CD4-positive, alpha-beta T cell treated with Interleukin-4 for 1 hour (primary cell): ENCODE data around the gene CHD5.

Source experiments
- DNase-seq, 2 donors: peaks; one replicate each; pipeline ENCODE4 v3.0.0-alpha.2; 2020 to 2022

CHD5 gene

DNA sequence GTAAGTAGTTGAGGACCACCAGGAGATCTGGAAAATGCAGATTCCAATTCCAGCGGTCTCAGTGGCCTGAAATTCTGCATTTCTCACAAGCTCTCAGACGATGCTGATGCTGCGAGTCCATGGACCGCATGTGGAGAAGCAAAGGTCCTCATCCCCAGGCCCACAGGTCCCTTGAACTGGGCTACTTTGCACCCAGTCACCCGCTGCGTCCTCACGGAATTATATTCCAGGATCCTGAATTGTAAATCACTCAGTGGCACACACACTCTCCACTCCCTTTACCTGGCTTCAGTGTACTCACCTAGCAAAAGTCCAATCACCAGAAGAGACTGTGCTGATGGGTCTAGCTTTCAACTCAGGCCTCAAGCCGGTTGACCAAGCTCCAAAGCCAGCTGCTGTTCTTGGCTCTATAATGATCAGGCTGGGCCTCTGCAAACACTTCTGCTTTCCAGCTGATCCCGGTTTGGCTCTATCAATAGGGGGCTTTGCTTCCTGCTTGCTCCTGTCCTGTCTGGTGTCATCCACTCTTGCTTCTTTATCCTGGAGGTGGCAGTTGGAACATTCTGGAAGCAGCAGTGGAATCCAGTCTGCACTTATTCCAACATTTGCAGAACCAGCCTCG lies 20.2 kb upstream of the CHD5 start:
- DNase-seq = no peak

DNA sequence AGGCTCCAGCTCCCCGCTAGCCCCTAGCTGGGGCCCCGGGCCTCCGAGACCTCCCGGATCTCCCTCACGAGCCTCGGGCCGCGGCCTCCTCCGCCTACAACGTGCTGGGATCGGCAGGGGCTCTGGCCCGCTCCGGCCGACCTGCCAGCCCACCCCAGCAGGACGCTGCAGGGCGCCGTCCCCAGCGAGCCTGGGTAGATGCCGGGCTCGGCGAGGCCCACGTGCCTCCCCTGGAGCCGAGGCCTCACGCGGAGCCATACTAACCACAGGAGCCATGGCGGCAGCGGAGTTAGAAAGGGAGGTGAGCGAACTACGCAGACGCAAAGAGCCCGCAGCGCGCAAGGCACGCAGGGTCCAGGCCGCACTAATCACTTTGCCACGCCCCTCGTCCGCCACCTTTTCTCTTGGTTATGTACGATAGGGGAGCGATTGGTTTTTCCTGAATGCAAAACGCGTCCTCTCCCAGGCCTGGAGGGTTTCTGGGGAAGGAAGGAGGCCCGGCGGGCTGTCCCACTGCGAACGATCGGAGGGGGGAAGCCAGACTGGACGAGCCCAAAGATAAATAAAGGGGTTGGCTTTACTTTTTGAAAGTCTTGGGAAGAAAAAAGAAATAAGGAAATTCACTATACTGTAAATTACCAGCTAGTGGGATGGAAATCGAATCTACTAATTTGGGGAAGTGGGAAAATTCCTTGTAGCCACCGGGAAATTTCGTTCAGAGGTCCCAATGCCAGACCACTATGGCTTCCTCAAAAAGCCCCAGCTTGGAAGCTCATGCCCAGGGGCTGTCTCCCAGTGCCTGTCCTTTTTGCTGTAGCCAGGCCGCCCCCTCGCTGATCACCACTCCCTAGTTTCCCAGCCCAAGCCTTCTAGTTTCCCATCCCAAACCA lies 19.4 kb upstream of the CHD5 start, which contains the start of gene RPL22:
Gene RPL22, minus strand, starts transcription at position 298 of the 890 bp plus-strand sequence. Its CDS starts 22 bp downstream, at position 276.
- peak; percentile 98 for DNase-seq

DNA sequence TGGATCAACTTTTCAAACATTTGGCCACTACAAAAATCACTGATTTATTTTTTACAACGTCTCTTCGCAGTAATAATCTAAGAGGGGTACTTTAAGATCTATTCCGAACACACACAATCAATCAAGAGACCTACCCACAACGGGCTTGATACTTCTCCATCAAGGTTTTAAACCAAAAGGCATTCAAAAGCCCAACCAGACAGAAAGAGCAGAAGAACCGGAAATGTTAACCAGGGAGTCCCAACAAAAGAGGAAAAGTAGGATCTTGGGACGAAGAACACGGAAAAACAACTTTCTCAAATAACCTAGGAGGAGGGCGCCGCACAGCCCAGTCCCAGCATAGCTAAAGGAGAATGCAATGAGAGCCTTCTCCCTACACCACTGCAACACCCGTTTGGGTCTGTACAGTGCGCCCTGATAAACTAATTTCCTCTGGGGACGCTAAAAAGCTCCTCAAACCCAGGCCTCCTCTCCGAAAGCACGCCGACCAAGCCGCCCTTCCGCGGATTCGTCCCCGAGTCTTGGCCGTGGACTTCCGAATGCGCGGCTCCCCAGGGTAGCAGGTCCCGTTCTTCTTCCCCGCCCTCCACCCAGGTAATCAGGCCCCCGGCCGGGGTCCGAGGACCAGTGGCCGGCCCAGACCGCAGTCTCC lies 18.7 kb upstream of the CHD5 start:
- no peak for DNase-seq

DNA sequence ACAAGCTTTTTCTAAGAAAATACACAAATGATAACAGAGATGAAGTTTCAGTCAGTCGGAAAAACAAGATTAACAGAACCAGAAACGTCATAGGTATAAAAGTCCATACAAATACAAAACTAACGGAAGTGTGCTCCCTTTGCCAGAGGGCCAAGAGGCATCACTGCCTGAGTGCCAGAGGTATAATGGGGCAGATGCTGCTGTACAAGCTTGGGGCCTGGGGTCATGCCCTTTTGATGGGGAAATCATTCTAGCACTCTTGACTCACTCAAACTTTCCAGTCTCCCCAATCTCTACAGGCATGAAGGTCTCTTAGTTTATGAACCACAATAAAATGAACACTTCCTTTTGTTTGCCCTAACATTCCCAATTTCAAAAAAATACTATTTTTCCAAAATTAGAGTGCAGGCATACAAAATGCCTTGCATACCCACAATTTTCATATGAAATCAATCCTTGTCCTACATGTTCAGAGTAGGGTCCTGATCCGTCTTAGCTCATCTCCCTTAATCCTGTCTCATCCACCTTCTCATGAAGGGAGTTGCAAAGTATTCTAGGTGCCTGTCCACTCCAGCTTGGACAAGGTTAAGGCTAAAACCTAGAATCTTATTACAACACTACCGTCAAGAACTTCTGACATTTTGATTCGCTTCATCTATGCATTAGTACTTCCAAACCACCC lies 17.8 kb upstream of the CHD5 start:
- DNase-seq = no peak

DNA sequence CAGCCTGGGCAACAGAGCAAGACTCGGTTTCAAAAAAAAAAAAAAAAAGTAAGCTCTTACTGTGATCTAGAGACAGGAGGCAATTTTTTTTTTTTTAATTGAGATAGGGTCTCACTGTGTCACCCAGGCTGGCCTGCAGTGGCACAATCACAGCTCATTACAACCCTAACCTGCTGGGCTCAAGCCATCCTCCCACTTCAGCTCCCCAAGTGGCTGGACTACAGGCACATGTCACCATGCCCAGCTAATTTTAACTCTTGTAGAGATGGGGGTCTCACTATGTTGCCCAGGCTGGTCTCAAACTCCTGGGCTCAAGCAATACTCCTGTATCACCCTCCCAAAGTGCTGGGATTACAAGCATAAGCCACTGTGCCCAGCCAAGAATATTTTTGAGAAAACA lies 11.8 kb upstream of the CHD5 start:
- DNase-seq = no peak

DNA sequence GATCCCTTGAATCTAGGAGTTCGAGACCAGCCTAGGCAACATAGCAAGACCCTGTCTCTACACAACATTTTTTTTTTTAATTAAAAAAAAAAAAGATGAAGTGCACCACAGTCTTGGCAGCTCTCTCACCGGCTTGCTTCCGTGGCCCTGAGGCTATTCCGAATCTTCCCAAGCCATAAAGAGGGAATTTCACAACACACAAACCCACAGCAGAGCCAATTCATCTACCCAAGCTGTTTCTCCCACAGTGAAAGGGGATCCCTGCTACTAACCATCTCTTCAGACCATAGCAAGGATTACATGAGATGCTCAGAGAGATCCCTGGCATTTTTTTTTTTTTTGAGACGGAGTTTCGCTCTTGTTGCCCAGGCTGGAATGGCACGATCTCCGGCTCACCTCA lies 8.3 kb upstream of the CHD5 start:
- DNase-seq = no peak

DNA sequence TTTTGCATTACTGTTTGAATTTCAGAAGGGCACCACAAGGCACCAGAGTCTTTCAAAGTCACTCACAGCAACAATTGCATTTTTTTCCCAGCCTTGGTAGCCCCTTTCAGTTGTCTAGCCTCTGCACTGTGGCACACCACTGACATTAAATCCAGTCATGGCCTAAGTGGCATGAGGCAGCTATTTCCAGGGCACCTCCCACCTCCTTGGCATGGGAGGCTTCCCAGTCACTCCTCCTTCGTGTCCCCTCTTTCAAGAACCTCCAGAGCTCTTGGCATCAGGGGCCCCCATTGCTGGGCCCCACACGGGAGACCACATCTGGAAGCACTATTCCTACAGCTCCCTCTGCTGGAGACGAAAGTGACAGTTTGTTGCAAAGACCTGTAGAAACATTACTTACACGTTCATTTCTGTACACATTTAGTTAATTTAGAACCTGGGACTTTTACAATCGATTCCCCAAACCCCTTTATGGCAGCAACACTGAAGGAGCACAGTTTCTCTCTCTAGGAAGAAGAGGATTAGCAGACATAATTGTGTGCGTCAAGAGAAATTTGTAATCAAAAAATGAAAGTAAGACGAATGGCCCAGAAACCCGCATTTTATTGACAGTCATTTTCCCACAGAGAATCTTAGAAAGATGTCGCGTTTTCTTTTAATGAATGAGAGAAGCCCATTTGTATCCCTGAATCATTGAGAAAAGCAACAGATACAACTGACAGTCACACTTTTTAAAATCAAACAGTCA lies 5.7 kb upstream of the CHD5 start:
- DNase-seq = peak in 1 of 2 donors; percentile 42

DNA sequence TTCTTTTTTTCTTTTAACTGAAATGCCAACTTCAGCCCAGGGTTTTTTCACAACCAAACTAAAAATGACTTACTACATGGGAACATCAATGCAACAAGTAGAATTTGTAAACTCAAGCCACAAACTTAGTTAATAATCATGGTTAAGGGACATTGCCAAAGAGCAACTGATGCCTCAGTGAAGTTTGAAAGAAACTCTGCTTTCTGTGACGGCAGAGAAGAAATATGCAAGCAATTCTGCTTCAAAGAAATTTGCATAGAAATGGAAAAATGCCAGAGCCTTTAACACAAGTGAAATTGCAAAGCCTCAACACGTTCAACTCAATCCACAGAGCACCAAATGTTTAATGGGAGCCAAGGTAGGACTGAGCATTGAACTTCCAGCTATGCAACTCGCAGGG lies 5.0 kb upstream of the CHD5 start:
- no peak for DNase-seq

DNA sequence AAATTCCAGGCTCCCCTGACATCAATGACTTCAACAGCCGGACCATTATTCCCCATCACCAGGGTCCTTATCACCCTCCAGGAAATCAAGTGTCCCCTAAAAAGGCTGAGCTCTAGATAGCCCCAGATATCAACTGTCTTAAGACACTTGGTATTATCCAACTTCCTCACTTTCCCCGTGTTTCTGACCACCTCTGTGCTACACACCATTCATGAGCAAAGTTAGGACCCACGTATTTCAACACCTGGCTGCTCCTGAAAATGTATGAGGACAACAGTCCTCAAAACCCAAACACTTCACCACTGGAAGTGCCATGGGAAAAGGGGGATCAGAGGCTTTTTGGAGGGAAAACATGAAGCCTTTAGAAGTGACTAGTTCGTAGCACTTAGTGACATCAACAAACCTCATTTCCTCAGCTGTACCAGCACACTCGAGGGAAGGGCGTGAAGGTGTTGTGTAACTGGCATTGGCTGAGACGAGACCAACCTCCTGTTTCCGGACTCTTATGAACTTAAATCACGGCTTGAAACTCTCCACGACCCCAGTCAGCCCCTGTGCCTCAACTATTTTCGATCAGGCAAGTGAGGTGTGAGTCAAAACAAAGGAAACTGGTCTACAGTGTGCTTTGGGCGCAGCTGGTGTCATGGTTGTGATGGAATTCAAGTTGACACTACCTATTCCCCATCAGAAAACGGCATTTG lies 4.1 kb upstream of the CHD5 start:
- DNase-seq = no peak

DNA sequence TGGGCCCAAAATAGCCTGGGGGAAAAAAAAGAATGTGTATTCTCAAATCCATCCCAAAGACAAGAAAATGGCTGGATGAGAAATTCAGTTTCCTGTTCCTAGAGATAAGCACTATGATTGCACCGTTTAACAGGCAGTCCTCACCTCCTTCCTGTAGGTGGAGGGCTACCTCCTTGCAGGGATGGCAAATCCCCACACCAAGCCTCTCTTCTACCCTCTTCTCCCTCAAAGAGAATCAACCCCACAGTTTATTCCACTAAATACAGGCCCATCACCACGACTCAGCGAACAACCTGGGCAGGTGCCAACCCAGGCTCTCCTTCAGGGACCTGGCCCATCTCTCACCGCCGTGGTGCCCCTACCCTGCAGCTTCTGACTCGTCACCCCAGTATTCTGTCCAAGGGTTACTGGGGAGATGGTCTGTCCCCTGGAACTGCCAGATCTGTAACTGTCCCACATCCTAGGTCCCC lies 3.4 kb upstream of the CHD5 start:
- DNase-seq = no peak

DNA sequence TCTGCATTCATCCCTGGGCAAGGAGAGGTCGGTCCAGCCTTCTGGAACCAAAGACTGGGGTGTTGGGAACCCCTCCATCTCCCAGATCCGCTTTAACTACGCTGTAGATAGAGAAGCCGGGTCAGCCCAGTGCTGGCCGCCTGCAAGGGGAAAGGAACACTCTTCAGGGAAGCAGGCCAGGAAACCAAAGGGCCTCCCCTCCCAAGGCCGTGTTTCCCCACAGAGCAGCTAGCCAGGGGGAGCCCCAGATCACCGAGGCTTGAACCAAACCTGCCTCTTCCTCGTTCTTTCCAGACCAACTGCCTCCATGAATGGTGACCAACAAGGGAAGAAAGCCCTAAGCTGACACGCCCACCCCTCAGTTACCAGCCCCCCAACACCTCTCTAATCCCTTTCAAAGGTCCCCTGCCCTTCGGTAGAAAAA lies 1.2 kb upstream of the CHD5 start:
- no peak for DNase-seq

DNA sequence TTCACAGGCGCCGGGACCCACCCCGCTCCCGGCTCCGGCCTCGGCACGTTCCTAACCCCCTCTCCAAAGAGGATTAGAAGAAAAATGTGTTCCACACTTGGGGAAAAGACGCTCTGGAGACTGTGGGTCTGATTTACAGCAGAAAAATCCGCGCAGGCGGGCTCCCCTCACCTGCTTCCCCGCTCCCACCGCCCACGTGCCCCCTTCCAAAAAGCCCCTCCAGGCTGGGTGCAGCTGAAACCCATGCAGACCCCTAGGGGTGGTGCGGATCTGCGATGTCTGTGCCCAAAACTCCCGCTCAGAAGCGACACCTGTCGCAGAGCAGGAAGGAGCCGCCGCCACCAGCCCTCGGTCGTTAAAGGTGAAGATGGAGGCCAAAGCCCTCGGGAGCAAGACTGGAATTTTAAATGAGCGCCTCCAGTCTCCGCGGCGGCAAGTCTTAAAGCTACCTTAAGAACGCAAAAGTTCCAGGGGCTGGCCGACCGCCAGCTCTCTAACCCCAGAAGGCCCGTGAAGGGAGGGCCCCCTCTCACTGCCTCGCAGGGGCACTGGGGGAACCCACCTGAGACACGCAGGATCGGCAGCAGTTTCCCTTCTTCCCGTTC lies 688 bp upstream of the CHD5 start:
- no peak for DNase-seq

DNA sequence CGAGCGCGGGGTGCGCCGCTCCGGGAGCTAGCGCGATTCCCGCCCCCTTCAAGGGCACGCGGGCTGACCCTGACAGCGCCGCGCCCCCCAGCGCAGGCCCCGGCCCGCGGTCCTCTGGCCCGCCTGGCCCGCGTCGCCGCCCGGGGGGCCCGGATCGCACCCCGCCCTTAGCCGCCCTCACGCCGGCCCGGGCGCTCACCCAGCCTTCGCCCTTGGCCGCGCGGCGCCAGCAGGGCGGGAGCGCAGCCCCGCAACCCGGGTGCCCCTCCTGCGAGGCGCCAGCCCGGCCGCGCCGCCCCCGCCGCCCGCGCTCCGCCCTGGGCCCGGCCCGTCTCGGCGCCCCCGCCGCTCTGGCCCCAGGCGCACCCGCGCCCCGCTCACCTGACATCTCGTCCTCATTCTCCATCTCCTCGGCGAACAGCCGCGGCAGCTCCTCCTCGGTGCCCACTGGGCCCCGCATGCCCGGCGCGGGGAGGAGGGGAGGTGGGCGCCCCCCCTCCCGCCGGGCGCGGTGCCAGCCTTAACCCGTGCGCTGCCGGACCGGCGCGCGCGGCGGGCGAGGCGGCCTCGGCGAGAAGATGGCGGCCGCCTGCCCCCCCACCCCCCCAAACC lies 451 bp downstream of the CHD5 start:
- DNase-seq = no peak

DNA sequence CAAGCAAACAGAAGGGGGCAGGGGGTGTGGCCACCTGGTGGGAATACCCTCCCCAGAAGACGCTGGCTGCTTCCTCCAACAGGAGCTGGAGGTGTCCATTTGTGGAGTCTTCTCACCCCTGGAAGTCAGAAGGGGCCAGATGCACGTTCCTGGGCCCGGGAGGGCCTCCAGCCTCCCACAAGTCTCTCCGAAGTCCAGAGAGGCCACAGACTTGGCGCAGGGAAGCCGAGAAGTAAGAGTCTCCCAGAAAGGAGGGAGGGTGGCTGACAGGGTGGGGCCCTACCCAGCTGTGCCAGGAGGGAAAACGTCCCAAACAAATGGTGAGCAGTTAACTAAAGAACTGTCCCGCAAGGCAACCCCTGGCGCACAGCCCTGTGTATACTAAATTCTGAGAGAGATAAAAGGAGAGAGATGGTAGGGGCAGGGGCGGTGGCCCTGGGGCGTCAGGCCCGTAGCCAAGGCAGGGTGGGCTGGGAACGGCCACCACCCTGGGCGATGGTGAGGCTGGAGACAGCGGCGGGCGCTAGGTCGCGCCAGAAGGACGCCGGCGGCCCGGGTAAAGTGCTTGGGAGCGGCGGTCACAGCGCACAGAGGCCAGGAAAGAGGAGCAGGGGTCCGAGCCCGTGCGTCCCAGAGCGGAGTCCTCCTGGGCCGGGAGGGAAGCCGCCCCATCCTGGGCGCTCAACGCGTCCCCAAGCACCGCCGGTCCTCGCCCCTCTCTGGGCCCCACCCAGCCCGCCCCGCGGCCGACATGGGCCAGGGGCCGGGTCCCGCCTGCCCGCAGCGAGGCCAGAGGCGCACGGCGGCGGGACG lies 1.2 kb downstream of the CHD5 start:
- DNase-seq = no peak

DNA sequence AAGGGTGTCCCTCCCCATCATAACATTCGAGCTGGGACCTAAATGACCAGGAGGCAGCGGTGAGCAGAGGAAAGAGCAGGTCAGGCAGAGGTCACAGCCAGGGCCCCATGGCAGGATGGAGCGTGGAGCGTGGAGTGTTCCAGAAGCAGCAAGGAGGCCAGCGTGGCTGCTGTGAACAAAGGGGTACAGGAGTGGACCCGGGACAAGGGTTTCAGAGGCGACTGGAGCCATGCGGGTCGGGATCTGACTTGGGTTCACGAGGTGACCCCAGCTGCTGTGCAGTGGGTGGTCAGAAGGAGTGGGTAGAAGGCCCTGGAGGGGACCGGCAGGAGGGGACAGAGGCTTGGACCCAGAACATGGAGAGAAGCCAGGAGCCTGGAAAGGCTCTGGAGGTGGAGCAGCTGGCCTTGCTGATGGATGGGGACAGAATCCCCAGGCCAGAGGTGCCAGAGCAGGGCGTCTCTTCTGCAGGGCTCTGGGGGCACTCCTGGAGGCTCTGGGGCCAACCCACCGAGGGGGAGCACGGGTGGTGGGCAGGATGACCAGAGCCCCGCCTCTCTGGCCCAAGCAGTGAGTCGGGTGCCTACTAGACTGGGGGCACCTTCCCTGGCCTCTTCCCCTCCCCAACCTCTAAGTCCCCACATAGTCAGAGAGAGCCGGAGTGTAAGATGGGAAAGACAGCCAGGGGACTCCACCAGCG lies 2.3 kb downstream of the CHD5 start:
- no peak for DNase-seq

DNA sequence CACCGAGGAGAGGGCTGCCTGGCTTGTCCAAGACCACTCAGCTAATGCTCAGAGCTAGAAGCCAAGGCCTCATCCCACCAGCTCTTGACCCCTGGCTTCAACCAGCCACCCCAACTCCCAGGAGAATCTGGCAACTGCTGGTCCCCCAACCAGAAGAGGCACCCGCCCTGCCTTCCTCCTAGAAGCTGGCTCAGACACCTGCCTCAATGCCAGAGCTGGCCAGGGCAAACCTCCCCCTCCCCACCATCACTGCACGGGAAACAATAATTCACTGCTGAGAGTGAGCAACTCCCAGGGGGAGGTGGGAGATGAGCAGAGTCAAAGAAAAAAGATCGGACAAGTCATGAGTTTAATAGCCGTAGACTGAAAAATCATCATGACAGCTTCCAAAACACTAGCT lies 3.3 kb downstream of the CHD5 start:
- DNase-seq = no peak

DNA sequence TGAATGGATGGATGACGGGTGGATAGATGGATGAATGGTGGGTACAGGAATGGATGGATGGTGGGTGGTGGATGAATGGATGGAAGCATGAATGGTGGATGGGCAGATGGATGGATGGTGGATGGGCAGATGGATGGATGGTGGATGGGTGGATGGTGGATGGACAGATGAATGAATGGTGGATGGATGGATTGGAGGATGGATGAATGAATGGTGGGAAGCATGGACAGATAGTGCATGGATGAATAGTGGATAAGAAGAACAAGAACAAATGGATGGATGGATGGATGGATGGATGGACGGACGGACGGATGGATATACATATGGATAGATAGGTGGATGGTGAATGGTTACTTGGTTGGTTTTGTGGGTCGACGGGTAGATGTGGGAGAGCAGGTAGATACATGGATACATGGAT lies 4.7 kb downstream of the CHD5 start:
- DNase-seq = no peak

DNA sequence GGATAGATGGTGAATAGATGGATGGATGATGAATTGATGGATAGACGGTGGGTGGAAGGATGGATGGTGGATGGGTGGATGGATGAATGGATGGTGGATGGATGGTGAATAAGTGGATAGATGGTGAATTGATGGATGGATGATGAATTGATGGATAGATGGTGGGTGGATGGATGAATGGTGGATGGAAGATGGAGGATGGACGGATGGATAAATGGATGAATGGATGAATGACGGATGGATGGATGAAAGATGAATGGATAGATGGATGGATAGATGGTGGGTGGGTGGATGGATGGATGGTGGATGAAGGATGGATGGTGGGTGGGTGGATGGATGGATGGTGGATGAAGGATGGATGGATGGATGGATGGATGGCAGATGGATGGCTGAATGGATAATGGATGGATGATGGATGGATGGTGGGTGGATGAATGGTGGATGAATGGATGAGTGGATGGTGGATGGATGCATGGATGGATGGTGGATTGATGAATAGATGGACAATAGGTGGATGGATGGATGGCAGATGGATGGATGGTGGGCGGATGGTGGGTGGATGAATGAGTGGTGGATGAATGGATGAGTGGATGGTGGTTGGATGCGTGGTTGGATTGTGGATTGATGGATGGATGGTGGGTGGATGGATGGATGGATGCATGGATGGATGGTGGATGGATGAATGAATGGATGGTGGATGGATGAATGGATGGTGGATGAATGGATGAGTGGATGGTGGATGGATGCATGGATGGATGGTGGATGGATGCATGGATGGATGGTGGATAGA lies 5.3 kb downstream of the CHD5 start:
- no peak for DNase-seq
